NOMO-1 treated with dmso at 0.1 percent for 144 hours (cell line): ENCODE data around the gene ZNF479.
"Not testable (repeated sequence)": the region's sequence is repeated elsewhere in the genome, so short reads cannot be mapped to it uniquely, and the experiment has no call there.

Experiments
- DNase-seq: peaks from one replicate; lab custom pipeline; 2025; ENCODE audit not compliant: unreplicated experiment; lab: John Stamatoyannopoulos, UW

ZNF479 gene

DNA sequence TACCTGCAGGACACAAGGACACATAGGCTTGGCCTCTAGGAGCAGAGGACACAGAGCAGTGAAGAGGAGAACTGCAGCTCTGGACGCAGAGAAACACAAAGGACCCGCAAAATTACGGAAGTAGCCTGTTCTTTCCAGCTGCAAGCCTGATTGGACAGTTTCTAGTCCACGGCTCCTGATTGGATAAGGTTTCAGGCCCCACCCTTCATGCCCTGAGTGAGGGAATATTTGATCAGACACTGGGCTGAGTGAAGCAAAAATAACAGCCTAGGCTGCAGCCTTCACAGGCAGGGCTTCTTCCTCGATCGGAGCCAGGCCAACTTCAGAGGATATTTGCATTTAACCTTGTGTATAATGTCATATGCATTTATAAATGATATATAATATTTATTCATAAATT lies at the start of gene ZNF479:
TSS of gene ZNF479 (minus strand) at position 101 of the 400 bp plus-strand sequence. CDS start 112 bp downstream, outside the sequence.
- DNase-seq = not testable (repeated sequence)

DNA sequence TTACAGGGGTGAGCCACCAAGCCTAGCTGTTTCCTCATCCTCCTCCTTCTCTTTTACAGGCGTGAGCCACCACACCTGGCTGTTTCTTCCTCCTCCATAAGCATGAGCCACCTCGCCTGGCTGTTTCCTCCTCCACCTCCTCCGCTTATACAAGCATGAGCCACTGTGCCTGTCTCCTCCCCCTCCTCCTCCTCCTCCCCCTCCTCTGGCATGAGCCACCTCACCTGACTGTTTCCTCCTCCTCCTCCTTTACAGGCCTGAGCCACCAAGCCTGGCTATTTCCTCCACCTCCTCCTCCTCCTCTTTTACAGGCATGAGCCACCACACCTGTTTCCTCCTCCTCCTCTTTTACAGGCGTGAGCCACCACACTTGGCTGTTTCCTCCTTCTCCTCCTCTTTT lies 49.8 kb upstream of the ZNF479 start:
- no peak for DNase-seq

DNA sequence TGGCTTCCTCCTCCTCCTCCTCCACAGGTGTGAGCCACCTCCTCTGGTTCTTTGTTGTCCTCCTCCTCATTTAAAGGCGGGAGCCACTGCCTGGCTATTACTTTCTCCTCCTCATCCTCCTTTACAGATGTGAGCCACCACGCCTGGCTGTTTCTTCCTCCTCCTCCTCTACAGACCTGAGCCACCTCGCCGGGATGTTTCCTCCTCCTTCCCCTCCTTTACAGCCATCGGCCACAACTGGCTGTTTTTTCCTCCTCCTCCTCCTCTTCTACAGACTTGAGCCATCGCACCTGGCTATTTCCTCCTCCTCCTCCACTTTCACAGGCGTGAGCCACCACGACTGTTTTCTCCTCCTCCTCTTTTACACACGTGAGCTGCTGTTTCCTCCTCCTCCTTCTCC lies 49.0 kb upstream of the ZNF479 start:
- no peak for DNase-seq

DNA sequence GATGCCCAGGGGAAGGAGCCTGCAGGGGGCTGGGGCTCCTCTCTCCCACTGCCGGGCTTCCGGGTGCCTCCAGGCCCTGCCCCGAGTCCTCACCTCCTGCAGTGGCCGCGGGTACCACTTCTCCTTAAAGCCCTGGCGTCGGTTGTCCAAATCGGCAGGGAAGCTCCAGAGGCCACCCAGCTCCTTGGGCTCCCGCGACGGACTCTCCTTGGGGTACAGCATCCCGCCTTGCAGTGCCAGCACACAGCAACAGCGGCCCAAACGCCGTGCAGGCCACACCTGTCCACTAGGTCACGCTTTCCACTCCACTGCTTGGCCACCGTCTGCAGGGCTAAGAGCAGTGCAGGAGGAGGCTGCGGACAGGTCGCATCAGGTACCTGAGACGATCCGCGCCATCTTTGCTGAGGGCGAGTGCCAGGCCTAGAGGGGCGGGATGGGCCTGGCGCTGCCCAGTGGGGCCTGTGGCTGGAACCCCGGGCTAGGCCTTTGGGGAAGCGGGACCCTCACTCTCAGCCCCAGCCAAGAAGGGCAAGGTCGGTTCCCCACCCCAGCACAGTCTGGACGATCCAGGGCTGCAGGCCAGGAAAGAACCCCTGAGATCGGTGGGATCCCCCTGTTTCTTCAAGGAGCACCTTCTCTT lies 47.7 kb upstream of the ZNF479 start:
- DNase-seq = no peak

DNA sequence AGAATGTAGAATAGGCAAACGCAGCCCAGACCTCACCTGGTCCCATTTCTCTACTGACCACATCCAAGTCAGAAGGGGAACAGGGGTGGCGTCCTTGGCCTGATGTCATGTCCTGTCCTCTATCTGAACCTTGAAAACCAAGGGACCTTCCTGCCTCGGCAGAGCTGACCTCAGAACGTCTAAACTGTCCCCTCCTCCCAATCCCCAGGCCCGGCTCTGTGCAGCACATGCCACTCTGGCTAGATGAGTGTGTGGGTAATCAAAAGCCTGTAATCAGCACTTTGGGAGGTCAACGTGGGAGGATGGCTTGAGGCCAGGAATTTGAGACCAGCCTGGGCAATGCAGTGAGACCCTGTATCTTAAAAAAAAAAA lies 46.5 kb upstream of the ZNF479 start:
- no peak for DNase-seq

DNA sequence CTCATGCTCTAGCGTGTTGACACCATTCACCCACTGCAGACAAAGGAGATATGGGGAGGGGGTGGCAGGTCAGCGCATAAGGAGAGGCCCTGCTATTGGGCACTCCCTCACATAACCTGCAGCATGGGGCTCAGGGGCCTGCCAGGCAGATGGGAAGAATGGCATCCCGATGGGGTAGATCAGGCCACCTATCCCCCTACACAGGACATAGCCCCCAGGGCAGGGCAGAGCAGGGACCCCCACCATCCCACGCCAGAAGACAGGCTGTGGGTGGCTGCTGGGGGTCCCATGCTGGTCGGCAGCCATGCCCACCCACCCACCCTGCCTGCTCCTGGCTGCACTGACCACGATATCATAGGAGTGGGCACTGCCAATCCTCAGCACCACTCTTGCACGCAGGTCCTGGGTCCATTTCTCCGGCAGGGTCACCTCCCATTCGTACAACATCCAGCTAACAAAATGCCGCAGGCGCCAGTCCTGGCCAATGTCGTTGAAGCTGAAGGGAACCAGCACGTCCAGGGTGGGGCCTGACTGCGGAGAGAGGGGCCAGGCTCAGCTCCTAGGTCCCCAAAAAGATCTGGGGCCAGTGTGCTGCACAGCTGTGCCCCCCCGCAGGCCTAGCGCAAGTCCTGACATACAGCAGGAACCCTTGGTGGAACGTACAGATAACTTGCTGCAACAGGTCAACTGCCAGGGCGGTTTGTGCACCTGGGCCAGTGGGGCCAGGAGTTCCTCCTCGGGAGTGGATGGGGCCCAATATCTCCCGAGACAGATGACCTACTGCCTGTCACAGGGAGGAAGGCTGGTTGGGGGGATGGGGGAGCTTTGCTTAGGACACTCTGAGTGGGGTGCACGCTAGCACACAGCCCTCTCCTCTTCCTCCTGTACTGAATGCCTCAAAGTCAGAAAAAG lies 45.9 kb upstream of the ZNF479 start:
- DNase-seq = no peak

DNA sequence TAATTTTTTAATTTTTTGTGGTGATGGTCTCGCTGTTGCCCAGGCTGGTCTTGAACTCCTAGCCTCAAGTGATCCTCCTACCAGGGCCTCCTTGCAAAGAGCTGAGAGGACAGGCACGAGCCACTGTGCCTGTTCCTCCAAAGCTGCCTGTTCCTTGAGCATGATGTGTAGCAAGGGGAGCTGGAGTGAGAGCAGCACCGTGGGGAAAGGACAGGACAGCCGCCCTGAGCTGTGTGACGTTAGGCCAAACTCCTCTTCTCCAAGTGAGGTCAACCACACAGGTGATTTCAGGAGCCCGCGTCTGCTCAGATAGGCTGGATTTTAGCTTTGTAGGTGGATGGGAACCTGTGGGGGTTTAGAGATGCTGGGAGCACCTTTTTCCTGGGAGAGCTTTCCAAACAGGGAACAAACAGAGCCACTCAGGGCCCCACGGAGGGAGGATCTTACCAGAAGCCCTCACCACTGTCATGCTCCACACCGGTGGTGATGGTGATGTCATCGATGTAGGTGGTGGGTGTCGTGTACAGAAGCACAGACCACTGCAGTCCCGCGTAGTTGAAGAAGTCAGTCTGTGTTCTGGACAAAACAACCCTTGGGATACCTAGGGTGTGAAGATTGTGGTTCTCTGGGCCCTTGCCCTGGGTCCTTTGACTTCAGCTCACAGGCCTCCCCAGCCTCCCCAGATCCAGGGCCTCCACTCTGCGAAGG lies 44.8 kb upstream of the ZNF479 start:
- DNase-seq = no peak

DNA sequence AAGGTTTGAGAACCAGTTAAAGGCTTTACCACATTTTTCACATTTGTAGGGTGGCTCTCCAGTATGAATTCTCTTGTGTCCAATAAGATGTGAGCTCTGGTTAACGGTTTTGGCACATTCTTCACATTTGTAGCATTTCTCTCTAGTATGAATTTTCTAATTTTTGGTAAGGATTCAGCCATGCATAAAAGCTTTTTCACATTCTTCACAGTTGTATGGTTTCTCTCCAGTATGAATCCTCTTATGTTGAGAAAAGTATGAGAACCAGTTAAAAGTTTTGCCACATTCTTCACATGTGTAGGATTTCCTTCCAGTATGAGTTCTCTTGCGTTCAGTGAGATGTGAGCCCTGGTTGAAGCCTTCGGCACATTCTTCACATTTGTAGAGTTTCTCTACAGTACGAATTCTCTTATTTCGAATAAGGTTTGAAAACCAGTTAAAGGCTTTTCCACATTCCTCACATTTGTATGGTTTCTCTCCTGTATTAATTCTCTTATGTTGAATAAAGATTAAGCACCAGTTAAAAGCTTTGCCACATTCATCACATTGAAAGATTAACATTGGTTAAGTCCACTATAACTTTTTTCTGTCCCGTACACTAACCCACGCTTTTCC lies 33.2 kb upstream of the ZNF479 start:
- DNase-seq = no peak

DNA sequence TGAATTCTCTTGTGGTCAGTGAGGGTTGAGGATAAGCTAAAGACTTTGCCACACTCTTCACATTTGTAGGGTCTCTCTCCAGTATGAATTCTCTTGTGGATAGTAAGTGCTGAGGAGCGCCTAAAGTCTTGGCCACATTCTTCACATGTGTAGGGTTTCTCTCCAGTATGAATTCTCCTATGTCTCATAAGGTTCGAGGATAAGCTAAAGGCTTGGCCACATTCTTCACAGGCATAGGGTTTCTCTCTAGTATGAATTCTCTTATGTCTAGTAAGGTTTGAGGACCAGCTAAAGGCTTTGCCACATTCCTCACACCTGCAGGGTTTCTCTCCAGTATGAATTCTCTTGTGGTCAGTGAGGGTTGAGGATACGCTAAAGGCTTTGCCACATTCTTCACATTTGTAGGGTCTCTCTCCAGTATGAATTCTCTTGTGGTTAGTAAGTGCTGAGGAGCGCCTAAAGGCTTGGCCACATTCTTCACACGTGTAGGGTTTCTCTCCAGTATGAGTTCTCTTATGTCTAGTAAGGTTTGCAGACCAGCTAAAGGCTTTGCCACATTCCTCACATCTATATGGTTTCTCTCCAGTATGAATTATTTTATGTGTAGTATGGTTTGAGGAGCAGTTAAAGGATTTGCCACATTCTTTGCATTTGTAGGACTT lies 12.0 kb downstream of the ZNF479 start:
- DNase-seq = not testable (repeated sequence)
